Measurements from ENCODE around the gene BTBD16. TPM values are rescaled to one million over a fixed set of nuclear protein-coding genes. Genes with fewer than 3 reads are reported as not detected.

The BTBD16 gene
- total RNA-seq, 1 donor from 2014 or later, result not detected

GRCh38 chr10:122229666-122230065 lies 41.4 kb upstream of the BTBD16 start:
- intact Hi-C loops (cut with DNase I), result no loop called here
- no peak for TF ChIP-seq CTCF (IDR thresholded peaks at IDR 0.05)
- Histone ChIP-seq H3K36me3 (peaks cover 47 to 74% of the 10 kb centered on the region in 2 donors), H3K9me3 (no peaks in the 10 kb centered on the region), H3K27ac (no peak overlapping the region), H3K4me1 (no peaks in the 10 kb centered on the region), H3K4me3 (no peak overlapping the region), H3K27me3 (no peaks in the 10 kb centered on the region)
- DNase-seq (ENCODE audit: low spot score in 2 of 2), result no peak

GRCh38 chr10:122230222-122230621 lies 40.9 kb upstream of the BTBD16 start:
- intact Hi-C loops (cut with DNase I), result no loop called here
- no peak for TF ChIP-seq CTCF (IDR thresholded peaks at IDR 0.05)
- Histone ChIP-seq H3K27me3 (no peaks in the 10 kb centered on the region), H3K4me1 (no peaks in the 10 kb centered on the region), H3K4me3 (no peak overlapping the region), H3K9me3 (no peaks in the 10 kb centered on the region), H3K27ac (no peak overlapping the region), H3K36me3 (peaks cover 50 to 69% of the 10 kb centered on the region in 2 donors)
- DNase-seq (ENCODE audit: low spot score in 2 of 2), result no peak

- no peak for TF ChIP-seq CTCF (IDR thresholded peaks at IDR 0.05)
- Histone ChIP-seq H3K9me3 (no peaks in the 10 kb centered on the region), H3K36me3 (peaks cover 40 to 60% of the 10 kb centered on the region in 2 donors), H3K27ac (no peak overlapping the region), H3K4me3 (no peak overlapping the region), H3K4me1 (no peaks in the 10 kb centered on the region), H3K27me3 (no peaks in the 10 kb centered on the region)
- intact Hi-C loops (cut with DNase I), result no loop called here
- no peak for DNase-seq (ENCODE audit: low spot score in 2 of 2)
Measured at GRCh38 chr10:122232769-122233168, 38.3 kb upstream of the BTBD16 start.

- DNase-seq (ENCODE audit: low spot score in 2 of 2), result no peak
- no peaks in the 10 kb centered on the region for H3K9me3 ChIP-seq
- intact Hi-C loops (cut with DNase I), result no loop called here
- no peak overlapping the region for H3K4me3 ChIP-seq
- no peaks in the 10 kb centered on the region for H3K27me3 ChIP-seq
- no peaks in the 10 kb centered on the region for H3K4me1 ChIP-seq
- no peak for TF ChIP-seq CTCF (IDR thresholded peaks at IDR 0.05)
- peaks cover 45 to 58% of the 10 kb centered on the region in 2 donors for H3K36me3 ChIP-seq
- no peak overlapping the region for H3K27ac ChIP-seq
Measured at GRCh38 chr10:122233857-122234348, 37.2 kb upstream of the BTBD16 start.

- no peak for TF ChIP-seq CTCF (IDR thresholded peaks at IDR 0.05)
- intact Hi-C loops (cut with DNase I), result no loop called here
- no peaks in the 10 kb centered on the region for H3K4me1 ChIP-seq
- H3K36me3 ChIP-seq, result peaks cover 41 to 58% of the 10 kb centered on the region in 2 donors
- no peaks in the 10 kb centered on the region for H3K27me3 ChIP-seq
- H3K4me3 ChIP-seq, result no peak overlapping the region
- H3K27ac ChIP-seq, result no peak overlapping the region
- no peaks in the 10 kb centered on the region for H3K9me3 ChIP-seq
- DNase-seq (ENCODE audit: low spot score in 2 of 2), result no peak
Measured at GRCh38 chr10:122234416-122234815, 36.7 kb upstream of the BTBD16 start.
